ENCODE results near the gene MAGEB3. TPM values are rescaled to one million over a fixed set of nuclear protein-coding genes. Genes with fewer than 3 reads are reported as not detected.

The MAGEB3 gene
- total and polyA plus RNA-seq, 9 of the 15 experiments (the other 6 are each of a cell fraction or from before 2014, with no cell fraction given): 0.07 to 0.11 TPM; not detected in 7

- TF ChIP-seq ZNF518B (CRISPR knock-in tag; IDR thresholded peaks at IDR 0.05) (no peak), NR2C1 (IDR thresholded peaks at IDR 0.05) (no peak), NR2C1 (tag; IDR thresholded peaks at IDR 0.05) (no peak), KAT8 (IDR thresholded peaks at IDR 0.05; ENCODE audit: low read depth) (no peak), EP400 (IDR thresholded peaks at IDR 0.05) (no peak), WHSC1 (IDR thresholded peaks at IDR 0.05; ENCODE audit: low read length) (no peak), NFIC (IDR thresholded peaks at IDR 0.05) (no peak), ATF6 (CRISPR knock-in tag; IDR thresholded peaks at IDR 0.05) (no peak), ATF1 (CRISPR knock-in tag; IDR thresholded peaks at IDR 0.05) (no peak), ATF1 (tag; IDR thresholded peaks at IDR 0.05) (peak; percentile 40; the same call in 1 of the 2 replicates), NFATC3 (IDR thresholded peaks at IDR 0.05) (no peak), MCM2 (IDR thresholded peaks at IDR 0.05; ENCODE audit: low read depth) (no peak), FOXJ2 (tag; IDR thresholded peaks at IDR 0.05) (no peak), ZNF224 (CRISPR knock-in tag; IDR thresholded peaks at IDR 0.05) (no peak), CBX1 (IDR thresholded peaks at IDR 0.05; ENCODE audit: low read depth) (no peak), CUX1 (CRISPR knock-in tag; IDR thresholded peaks at IDR 0.05) (no peak)
These were observed 13.0 kb upstream of the MAGEB3 start (continued) for GRCh38 chrX:30217465-30217864.
